HepG2 (cell line): Measurements from ENCODE around the gene GDPD5. TPM values are rescaled to one million over a fixed set of nuclear protein-coding genes. Genes with fewer than 3 reads are reported as not detected.
A peak's percentile ranks its signal among the peaks of the same experiment; 100 is the strongest.

Experiments used
- ATAC-seq: fragments of 200-7000 bp; cut with Tn5 transposase; 3 replicates; pipeline ENCODE4 v1.9.1; 2020; ENCODE audit warnings: mild to moderate bottlenecking, moderate library complexity
- BruUV-seq: library from RNA; stranded (reverse); fragments of 400-500 nt; replicated peaks from 2 replicates; lab custom pipeline; 2021; lab: Mats Ljungman, UMichigan
- CTCF ChIA-PET: fragments of 300-600 bp; formaldehyde crosslinking; extraction: SDS; loops from one replicate; lab custom pipeline; 2021; ENCODE audit warnings: low total read pairs, inconsistent platforms, low intra/inter-chr PET ratio; lab: Yijun Ruan, JAX
- POLR2A ChIA-PET: fragments of 350-600 bp; sonication (Branson Sonifier 250); formaldehyde crosslinking; loops from one replicate; lab custom pipeline; 2020; ENCODE audit warnings: antibody characterized with exemption, inconsistent platforms; lab: Yijun Ruan, JAX
- DNase-seq: peaks from one replicate; pipeline ENCODE4 v3.0.0-alpha.2; 2015; ENCODE audit warnings: low spot score
- FAIRE-seq: peaks from 3 replicates; lab custom pipeline; 2011; peaks lifted over from hg19 to GRCh38; lab: Jason Lieb, UNC
- H2AFZ ChIP-seq: one replicate; pipeline ENCODE4 v1.6.1; 2011; ENCODE audit warnings: low read length, inconsistent platforms
- H3K27ac ChIP-seq: fragments of 300-600 bp; 3 replicates; pipeline ENCODE4 v1.8.0; 2011; ENCODE audit warnings: mixed run types, mild to moderate bottlenecking, mixed read lengths, low read length, inconsistent platforms; ENCODE audit not compliant: insufficient read depth; ENCODE audit errors: extremely low read length
- H3K27me3 ChIP-seq, 2 experiments: fragments of 200-600 bp in 1 of 2; 2 replicates in 1 of 2; 3 replicates in 1 of 2; pipeline versions ENCODE4 v1.6.0 to v1.8.0; 2011; ENCODE audit warnings: low read length in 2 of 2, mild to moderate bottlenecking in 2 of 2, moderate library complexity in 2 of 2, inconsistent platforms in 1 of 2; ENCODE audit not compliant: insufficient read depth in 2 of 2, control insufficient read depth in 1 of 2
- H3K36me3 ChIP-seq, 2 experiments: fragments of 200-600 bp in 1 of 2; replicated peaks in 1 of 2; 2 replicates in 1 of 2; 3 replicates in 1 of 2; pipeline versions ENCODE4 v1.5.1 to v1.8.0; 2011; ENCODE audit warnings: low read length in 2 of 2, inconsistent platforms in 1 of 2; ENCODE audit not compliant: insufficient read depth in 2 of 2, control insufficient read depth in 1 of 2
- H3K4me1 ChIP-seq: 2 replicates; pipeline ENCODE4 v1.5.1; 2012; ENCODE audit warnings: low read length, inconsistent platforms; ENCODE audit not compliant: insufficient read depth
- H3K4me2 ChIP-seq: 2 replicates; pipeline ENCODE4 v1.6.0; 2011; ENCODE audit warnings: low read depth, low read length, inconsistent platforms
- H3K4me3 ChIP-seq, 3 experiments: fragments of 200-600 bp in 1 of 3; sonication (generic), shearing (Covaris generic) in 1 of 3; replicated peaks in 1 of 3; 2 replicates each; pipeline ENCODE4 v1.5.1; 2011 to 2016; ENCODE audit warnings: low read length in 3 of 3, inconsistent platforms in 2 of 3, low read depth in 2 of 3, mild to moderate bottlenecking in 2 of 3, control low read depth in 1 of 3, mixed read lengths in 1 of 3; ENCODE audit not compliant: insufficient read depth in 1 of 3
- H3K79me2 ChIP-seq: one replicate; pipeline ENCODE4 v1.6.1; 2011; ENCODE audit warnings: low read length, inconsistent platforms; ENCODE audit not compliant: insufficient read depth
- H3K9ac ChIP-seq: 2 replicates; pipeline ENCODE4 v1.6.0; 2011; ENCODE audit warnings: mild to moderate bottlenecking, low read depth, low read length, inconsistent platforms; ENCODE audit not compliant: insufficient read depth
- H3K9me3 ChIP-seq: 2 replicates; pipeline ENCODE4 v1.5.1; 2012; ENCODE audit warnings: mild to moderate bottlenecking, low read length
- H4K20me1 ChIP-seq: 2 replicates; pipeline ENCODE4 v1.6.0; 2011; ENCODE audit warnings: inconsistent platforms, mild to moderate bottlenecking, low read length, moderate library complexity; ENCODE audit not compliant: insufficient read depth
- ETV5 ChIP-seq: IDR thresholded peaks from 2 replicates; pipeline ENCODE4 v1.6.1; 2018; ENCODE audit warnings: missing biosample characterization, missing genetic modification reagents, inconsistent platforms, borderline replicate concordance
- GPBP1L1 ChIP-seq: sonication (generic); formaldehyde crosslinking; IDR thresholded peaks from 2 replicates; pipeline ENCODE4 v1.5.0; 2020; ENCODE audit warnings: mild to moderate bottlenecking, missing genetic modification reagents
- MAFF ChIP-seq: IDR thresholded peaks from 2 replicates; pipeline ENCODE4 v1.6.1; 2011; ENCODE audit warnings: low read depth, low read length, improper control_type of control experiment
- MAFK ChIP-seq, 2 experiments: IDR thresholded peaks in 1 of 2; conservative IDR thresholded peaks in 1 of 2; 2 replicates each; pipeline ENCODE4 v1.6.1; 2011; ENCODE audit warnings: improper control_type of control experiment in 2 of 2, low read length in 2 of 2
- NAIF1 ChIP-seq: sonication (generic); formaldehyde crosslinking; IDR thresholded peaks from 2 replicates; pipeline ENCODE4 v1.5.0; 2020; ENCODE audit warnings: mild to moderate bottlenecking, missing genetic modification reagents, borderline replicate concordance
- NCOA1 ChIP-seq: sonication (generic); formaldehyde crosslinking; IDR thresholded peaks from 2 replicates; pipeline ENCODE4 v1.9.0; 2021; ENCODE audit warnings: missing genetic modification reagents
- PLSCR1 ChIP-seq: sonication (generic); formaldehyde crosslinking; IDR thresholded peaks from 2 replicates; pipeline ENCODE4 v1.5.0; 2020; ENCODE audit warnings: missing genetic modification reagents, mild to moderate bottlenecking, borderline replicate concordance
- PPARG ChIP-seq: conservative IDR thresholded peaks from 2 replicates; pipeline ENCODE4 v1.6.1; 2016; ENCODE audit warnings: missing biosample characterization, missing genetic modification reagents
- TFDP1 ChIP-seq: IDR thresholded peaks from 2 replicates; pipeline ENCODE4 v1.6.1; 2016; ENCODE audit warnings: missing compliant biosample characterization, missing genetic modification reagents, borderline replicate concordance
- ZNF570 ChIP-seq: sonication (generic); formaldehyde crosslinking; IDR thresholded peaks from 2 replicates; pipeline ENCODE4 v1.4.0; 2020; ENCODE audit warnings: mild to moderate bottlenecking, missing genetic modification reagents, borderline replicate concordance
- ZNF781 ChIP-seq: sonication (generic); formaldehyde crosslinking; IDR thresholded peaks from 2 replicates; pipeline ENCODE4 v1.5.1; 2020; ENCODE audit warnings: borderline replicate concordance, mild to moderate bottlenecking, missing genetic modification reagents; ENCODE audit errors: not compliant biosample characterization
- ZSCAN21 ChIP-seq: sonication (generic); formaldehyde crosslinking; IDR thresholded peaks from 2 replicates; pipeline ENCODE4 v1.8.0; 2022; ENCODE audit warnings: mild to moderate bottlenecking, missing genetic modification reagents, moderate library complexity, borderline replicate concordance
- WGBS: methylation state at CpG from one replicate; pipeline ENCODE4 v1.1.6; 2017; ENCODE audit warnings: low lambda C conversion rate; 5-methylcytosine and 5-hydroxymethylcytosine counted together
- in situ Hi-C: cut with HindIII; loops from 2 replicates; pipeline ENCODE4 v1.10.0; 2017; ENCODE audit warnings: low pct_unique_long_range_greater_than_20kb; ENCODE audit not compliant: extremely low pct_ligation_motif_present
- intact Hi-C: fragments of 100-400 bp; cut with micrococcal nuclease; formaldehyde crosslinking; loops from one replicate; pipeline ENCODE4 v1.10.0; 2022; ENCODE audit not compliant: unreplicated experiment
- polyA plus RNA-seq, 8 experiments: library from polyadenylated mRNA; depleted of rRNA in 3 of 8; stranded (reverse) in 7 of 8; unstranded in 1 of 8; fragments of >200 nt; fragmentation: Illumina TruSeq in 4 of 8; extraction: Trizol in 4 of 8; gene quantifications; 2 replicates each; pipeline versions ENCODE4 v1.2.1 to v1.2.3, GENCODE V29; 2011 to 2016; ENCODE audit warnings: low read depth in 4 of 8, missing spikeins in 1 of 8, mixed read lengths in 1 of 8; ENCODE audit not compliant: insufficient read depth in 1 of 8
- total RNA-seq, 5 experiments: library from RNA; depleted of rRNA; stranded (reverse); fragments of >200 nt; fragmentation: Illumina TruSeq; extraction: Trizol; gene quantifications; 2 replicates each; pipeline ENCODE4 v1.2.3, GENCODE V29; 2016; ENCODE audit warnings: low read depth in 1 of 5

Gene GDPD5
- total and polyA plus RNA-seq, 2 of the 13 experiments (the other 11 are each of a cell fraction or from before 2014, with no cell fraction given): 55.0 to 67.5 TPM

- no peak for TF ChIP-seq PLSCR1
- no peak for TF ChIP-seq ZNF781 (CRISPR knock-in tag)
- no peak for TF ChIP-seq ETV5
- no peak for TF ChIP-seq NAIF1
- TF ChIP-seq ZSCAN21: no peak
- no peak for TF ChIP-seq TFDP1 (CRISPR knock-in tag)
- TF ChIP-seq, all 625 proteins: peak for 0
Measured at GRCh38 chr11:75535071-75535470, 9.3 kb upstream of the GDPD5 start (continued).

GRCh38 chr11:75534259-75535069, 8.7 kb upstream of the GDPD5 start:
- POLR2A ChIA-PET: interaction anchor here (0.8 kb wide), 1 partner anchor 134 kb away, joined by 4 read pairs; no protein-coding TSS in a partner anchor

More at GRCh38 chr11:75534259-75535069, 8.7 kb upstream of the GDPD5 start:
- DNase-seq (no peak), ATAC-seq (no peak), FAIRE-seq (no peak)
- 26% methylated on average over 14 of the region's 15 CpGs for whole genome bisulfite sequencing
- intact Hi-C loops: no loop called here
- no peak overlapping the region for H3K9ac ChIP-seq
- peak overlapping the region; percentile 20; the same call in 1 of the 2 replicates for H3K4me2 ChIP-seq
- no TSS peak for BruUV-seq
- H3K27ac ChIP-seq: no peak overlapping the region
- no peaks in the 10 kb centered on the region for H3K9me3 ChIP-seq
- peaks cover 3 to 26% of the 10 kb centered on the region in 2 experiments; a peak in 3 of 5 replicates for H3K27me3 ChIP-seq
- H3K36me3 ChIP-seq: no peaks in the 10 kb centered on the region
- no peak overlapping the region for H2AFZ ChIP-seq
- peaks cover 2% of the 10 kb centered on the region; the same call in 1 of the 2 replicates for H4K20me1 ChIP-seq
- no peak overlapping the region for H3K4me3 ChIP-seq
- H3K79me2 ChIP-seq: no peaks in the 10 kb centered on the region
- H3K4me1 ChIP-seq: peaks cover 58% of the 10 kb centered on the region
- TF ChIP-seq MAFF (peak; percentile 71), PPARG (CRISPR knock-in tag) (peak; percentile 63; the same call in 1 of the 2 replicates), MAFK (conservative IDR thresholded peaks at IDR 0.05 in 1 of 2, IDR thresholded peaks at IDR 0.05 in 1 of 2; ENCODE audit: low read length in 2 of 2) (peak; percentile 74 to 76), NCOA1 (CRISPR knock-in tag) (no peak), ZNF570 (no peak), GPBP1L1 (no peak)
- CTCF ChIA-PET: no interaction called here
- in situ Hi-C loops: loop anchor here (5.0 kb wide), 3 partner anchors 37 to 147 kb away; no protein-coding TSS in a partner anchor
